ENCODE data around the gene PGGT1B.
"Not testable (repeated sequence)": the region's sequence is repeated elsewhere in the genome, so short reads cannot be mapped to it uniquely, and the experiment has no call there.

Gene PGGT1B

DNA sequence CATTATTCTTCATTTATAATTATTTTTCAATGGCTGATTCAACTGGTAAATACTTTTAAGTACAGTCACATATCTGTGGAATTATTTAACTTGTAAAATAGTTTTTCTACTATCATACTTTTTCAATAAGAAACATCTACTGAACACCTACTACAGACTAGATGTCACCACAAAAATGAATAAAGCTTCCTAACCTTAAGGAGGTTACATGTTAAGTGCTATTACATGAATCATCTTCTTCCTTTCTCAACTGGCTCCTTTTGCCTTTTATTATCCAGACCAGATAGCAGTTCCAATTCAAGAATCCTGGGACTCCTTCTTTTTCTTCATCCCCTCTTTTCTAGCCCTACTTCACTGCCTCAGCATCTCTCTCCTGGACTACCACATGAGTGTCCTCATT is 4.7 kb downstream of the PGGT1B start:
- DNase-seq = no peak

DNA sequence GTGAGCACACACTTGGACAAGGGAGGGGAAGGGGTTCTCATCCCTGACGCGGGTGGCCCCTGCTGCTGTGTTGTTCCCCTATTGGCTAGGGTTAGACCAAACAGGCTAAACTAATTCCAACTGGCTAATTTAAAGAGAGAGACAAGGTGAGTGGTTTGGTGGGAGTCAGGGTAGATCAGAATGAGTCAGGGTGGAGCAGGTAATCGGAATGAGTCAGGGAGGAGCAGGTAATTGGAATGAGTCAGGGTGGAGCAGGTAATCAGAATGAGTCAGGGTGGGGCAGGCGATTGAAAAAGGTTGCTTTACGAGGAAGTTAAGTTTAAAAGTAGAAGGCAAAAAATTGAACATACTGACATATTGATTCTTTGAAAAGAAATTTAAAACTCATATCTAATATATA is 13.3 kb downstream of the PGGT1B start:
- not testable (repeated sequence) for DNase-seq

DNA sequence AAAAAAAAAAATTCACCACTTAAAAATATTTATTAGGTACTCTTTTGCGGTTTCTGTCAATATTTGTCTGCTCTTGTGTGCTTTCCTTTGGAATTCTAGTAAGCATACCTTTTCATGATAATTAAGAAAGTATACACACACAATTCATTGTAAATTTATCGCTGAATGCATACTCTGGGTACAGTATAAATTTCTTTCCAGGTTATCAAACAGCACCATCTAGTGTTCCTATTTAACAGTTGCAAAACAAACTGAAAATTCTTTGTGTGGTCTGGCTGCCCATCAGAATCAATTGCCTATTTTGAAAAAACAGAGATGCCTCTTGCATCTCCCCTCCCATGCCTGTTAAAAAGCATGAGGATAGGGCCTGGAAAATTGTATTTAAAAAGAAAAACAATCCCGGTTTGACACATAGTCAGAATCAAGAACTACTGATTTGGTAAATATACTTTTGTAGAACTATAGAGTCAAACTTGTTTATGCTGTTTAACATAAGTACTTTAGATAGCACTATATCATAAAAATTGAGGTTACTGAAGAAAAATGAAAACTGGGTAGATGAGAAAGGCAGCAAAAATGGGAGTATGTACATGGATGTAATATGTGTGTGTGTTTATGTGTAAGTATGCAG is 16.2 kb downstream of the PGGT1B start:
- no peak for DNase-seq

DNA sequence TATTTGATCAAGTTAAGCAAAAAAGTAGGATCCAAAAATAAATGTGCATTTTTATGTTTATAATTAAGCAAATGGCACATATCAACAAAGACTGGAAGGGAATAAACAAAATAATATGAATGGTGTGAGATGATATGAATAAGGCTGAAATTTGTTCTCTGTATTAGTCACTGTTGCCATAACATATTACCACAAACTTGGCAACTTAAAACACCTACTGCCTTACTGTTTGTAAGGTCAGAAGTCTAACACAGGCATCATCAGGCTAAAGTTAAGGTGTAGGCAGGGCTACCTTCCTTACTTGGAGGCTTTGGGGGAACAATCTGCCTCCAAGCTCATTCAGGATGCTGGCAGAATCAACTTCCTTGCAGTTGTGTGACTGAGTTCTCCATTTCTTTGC is 19.3 kb downstream of the PGGT1B start:
- no peak for DNase-seq

DNA sequence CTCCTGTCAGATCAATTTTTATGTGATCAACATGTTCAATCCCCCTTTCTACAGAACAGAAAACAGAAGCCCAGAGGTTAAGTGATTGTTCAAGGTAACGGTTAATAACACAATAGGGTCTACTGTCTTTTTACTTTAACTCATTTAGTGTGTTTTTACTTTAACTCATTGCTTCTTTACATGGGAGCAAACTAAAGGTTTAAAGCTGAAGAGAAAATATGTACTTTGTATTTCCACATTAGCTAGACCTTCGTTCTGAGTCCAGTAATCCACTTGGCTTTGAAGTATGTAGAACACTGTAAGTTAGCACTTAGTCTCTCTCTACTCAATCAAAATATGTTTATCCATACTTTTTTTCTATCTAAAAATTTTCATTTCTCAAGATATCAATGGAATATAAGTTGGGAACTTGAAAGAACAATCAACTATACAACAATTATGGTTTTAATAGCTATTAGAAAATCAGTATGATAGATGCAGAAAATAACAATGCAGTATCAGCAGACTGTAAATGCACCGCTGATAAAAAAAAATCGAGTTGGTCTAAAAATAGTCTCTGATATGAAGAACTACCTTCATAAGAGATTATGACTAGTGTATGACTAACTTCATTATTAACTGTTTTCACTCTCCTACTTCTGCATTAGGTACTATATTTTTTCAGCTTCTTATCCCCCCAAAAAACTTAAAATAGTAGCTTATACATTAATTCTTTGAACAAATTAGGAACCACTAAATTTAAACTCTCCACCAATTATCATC is 20.6 kb downstream of the PGGT1B start:
- no peak for DNase-seq

DNA sequence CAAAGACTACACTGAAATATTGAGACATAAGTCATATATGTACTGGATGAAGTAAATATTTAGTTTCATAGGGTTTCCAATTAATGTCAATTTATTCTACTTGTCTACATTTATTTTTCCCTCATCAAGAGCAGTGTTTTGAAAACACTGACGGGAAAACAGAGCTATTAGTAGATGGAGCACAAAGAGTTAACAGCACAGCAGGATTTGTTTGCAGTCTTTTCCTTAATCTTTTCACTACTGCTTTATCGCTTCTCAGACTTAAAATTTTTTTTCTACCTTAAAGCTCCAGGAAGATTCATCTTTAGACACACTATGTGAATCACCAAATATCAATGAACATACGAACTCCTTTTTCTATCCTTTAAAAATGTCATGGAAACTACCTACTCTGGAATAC is 25.6 kb downstream of the PGGT1B start:
- DNase-seq = no peak

DNA sequence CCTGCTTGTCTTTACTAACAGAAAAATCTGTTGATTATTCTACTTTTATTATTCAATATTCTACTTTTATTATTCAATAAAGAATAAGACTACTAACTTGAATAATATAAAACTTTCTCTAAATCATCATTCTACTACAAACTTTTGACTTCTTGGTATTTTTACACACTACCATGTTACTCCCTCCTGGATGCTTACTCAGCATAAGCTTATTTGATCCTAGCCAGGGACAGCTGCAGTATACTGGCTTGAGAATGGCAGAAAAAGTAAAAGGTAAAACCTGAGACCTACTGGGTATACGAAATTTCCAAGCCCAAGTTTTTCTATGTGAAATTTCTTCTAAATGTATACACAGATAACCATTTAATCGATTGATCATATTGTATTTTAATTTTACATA is 26.1 kb downstream of the PGGT1B start:
- no peak for DNase-seq

DNA sequence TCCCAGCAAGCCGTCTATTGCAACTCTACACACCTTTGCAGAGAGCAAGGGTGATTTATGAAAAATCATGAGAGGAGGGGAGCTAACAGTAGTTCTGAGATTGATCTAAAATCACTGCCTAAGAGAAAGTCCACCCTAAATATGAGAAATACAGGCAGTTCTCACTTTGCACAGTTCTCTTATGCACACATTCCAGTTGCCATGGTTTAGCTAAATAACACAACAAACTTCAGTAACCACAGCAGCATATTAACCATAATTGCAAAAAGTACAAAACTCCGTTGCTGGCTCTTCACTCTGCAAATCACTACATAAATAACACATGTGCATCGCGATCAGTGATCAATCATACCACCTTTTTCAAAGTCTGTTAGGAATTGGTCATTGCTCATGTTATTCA is 31.1 kb downstream of the PGGT1B start:
- DNase-seq = no peak

DNA sequence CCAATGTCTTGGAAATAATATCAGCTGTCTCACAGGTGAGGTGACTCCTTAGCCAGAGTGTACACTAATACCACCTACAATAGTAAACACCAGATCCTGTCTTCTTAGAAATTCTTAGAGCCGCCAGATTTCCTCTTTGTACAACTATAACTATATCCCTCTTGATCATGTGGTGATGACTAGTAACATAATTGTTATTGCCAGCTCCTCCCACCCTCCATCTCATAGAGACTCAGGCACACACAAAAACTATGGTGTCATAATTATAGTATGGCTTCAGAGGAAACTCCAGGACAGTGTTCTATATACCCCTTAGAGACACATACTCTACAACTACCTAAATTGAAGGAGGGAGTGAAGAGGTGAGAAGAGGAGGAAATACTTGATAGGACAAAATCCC is 33.1 kb downstream of the PGGT1B start:
- DNase-seq = no peak

DNA sequence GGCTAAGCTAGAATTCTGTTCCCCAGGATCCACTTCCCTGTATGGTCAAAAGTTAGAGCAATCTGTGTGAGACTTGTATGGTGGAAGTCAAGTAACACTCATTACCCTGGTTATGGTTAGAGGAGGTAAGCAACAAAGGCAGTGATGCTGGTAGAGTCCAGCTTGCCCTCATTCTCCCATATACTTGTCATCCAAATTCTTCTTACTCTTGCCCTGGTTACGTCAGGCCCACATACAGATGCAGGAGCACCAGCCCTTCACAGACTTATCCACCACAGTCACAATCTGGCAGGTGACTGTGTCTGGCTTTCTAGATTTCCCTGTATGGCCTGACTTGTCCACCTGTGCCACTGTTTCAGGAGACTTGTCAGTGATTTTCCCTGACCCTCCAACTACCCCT is 35.4 kb downstream of the PGGT1B start:
- DNase-seq = no peak

DNA sequence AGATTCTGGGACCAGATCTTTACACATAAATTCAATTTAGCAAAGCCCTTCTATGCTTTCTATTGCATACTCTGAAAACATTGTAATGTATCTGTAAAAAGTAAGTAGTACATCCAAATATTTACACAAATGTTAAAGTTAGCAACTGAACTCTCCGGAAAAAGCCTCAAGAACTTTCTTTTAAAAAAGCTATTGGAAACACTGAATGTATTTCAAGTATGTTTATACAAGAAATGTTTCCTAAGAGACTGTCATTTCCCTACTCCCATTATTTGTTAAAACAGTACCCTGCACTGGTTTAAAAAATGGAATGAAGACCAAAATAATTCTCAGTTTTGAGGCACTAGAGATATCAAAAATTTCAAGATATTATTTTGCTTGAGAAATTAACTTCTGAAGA is 48.1 kb downstream of the PGGT1B start:
- DNase-seq = no peak

DNA sequence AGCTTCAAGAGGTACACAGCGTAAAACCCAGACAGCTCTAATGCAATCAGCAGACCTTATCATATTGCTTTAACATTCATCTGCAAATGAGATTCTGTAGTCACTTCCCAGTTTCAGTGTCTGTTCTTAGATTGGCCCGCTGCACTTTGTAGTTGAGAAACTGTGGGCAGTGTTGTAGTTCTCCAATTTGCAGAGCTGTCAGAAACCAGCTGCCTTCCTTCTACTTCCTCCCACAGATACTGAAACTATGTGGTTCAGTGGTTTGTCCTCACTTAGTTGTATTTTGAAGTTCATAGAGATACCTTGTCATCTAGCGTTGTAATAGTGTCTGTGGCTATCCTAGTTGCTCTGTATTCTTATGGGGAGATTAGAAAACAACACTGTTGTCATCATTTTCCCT is 53.4 kb downstream of the PGGT1B start:
- no peak for DNase-seq

DNA sequence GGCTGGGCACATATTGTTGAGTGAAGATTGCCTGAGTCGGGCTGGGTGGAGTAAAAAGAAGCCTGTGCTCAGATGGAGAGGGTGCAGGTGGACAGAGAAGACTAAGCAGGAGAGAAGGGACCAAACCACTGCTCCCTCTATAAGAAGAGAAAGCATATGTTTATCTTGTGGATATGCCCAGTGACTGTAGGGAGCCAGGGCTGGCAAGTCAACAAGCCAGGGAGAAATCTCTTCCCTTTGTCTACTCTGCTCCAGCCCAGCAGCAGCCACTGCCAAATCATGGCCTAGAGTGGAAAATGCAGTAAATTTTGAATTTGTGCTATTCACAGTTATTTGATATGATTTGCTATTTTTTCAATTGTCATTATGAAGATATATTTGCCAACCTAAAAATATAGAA is 59.7 kb downstream of the PGGT1B start:
- no peak for DNase-seq

DNA sequence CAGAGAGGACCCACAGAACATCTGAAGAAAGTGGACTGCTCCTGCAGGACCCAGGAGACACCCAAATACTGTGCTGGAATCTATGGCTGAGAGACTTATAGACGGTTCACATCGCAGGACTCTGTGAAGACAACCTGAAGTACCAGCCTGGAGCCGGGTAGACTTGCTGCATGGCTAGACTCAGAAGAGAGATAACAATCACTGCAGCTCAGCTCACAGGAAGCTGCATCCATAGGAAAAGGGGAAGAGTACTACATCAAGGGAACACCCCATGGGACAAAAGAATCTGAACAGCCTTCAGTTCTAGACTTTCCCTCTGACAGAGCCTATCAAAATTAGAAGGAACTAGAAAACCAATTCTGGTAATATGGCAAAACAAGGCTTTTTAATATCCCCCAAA is 66.5 kb downstream of the PGGT1B start:
- no peak for DNase-seq

DNA sequence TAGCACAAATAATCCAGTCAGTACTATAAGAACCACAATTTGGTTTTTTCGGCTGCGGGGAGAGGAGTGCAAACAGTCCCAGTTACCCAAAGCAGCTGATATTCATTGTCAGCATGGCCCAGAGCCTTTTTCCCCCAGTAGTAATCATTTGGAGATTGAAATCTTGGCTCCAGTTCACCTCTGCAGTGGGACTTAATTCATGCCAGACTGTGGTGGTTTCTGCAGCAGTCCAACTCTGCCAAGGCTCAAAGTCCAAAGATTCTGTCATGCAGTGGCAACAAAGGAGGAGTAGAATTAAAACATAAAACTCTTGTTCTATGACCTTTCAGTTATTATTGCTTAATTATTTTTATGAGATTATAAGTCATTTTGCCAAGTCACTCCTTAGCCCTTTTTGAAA is 68.0 kb downstream of the PGGT1B start:
- no peak for DNase-seq

DNA sequence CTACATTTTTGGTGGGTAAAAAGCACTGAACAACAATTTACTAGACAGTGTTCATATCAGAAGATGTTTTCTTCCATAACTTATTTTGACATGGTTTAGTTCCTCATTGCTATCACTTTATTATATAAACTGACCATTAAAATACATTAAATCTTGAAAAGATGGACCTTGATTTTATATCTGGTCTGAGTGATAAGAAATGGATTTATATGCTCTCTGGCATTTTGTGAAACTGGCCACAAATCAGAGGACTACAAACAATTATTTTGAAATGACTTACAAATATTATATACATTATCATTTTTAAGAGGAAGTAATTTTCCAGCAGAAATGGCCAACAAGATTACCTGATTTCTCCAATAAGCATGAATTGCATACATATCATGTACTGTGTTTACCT is 69.4 kb downstream of the PGGT1B start:
- no peak for DNase-seq

DNA sequence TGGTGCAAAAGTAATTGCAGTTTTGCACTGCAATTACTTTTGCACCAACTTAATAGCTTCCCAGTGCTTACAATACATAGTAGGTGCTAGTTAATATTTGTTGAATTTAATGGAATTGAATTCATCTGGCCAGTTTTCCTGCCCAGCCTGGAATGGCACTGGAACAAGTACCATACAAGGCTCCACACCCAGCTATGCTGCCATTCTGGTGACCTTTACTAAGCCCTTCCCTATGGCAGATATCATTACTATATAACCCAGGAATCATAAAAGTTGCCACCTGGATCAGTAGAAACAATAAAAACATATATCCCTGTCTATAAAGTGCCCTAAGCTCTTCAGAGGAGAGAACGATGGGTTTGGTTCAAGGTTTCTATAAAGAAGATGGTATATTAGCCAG is 70.6 kb downstream of the PGGT1B start:
- no peak for DNase-seq

DNA sequence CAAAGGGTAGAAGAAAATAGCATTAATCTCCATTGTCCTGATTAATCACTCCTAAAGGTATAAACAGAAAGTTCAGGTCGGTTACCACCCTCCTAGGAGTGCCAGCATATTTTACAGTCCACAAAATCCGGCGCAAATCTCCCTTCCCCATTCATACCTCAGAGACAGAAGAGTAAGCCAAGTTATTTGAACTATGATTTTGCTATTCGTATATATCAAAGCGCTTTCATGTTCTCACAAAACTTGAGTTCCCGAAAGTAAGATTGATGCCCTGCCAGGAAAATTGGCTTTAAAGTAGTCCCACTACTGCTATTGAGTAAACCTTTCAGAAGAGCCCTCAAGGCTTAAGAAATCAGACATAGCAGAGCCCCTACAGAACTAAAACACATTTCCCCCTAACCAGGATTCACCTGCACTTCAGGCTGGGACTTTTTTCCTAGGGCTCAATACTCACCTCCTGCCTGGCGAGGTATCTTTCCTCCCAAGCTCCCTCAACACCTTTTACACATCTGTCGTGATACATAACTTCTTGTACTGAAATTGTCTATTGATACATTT is 71.1 kb downstream of the PGGT1B start:
- no peak for DNase-seq

DNA sequence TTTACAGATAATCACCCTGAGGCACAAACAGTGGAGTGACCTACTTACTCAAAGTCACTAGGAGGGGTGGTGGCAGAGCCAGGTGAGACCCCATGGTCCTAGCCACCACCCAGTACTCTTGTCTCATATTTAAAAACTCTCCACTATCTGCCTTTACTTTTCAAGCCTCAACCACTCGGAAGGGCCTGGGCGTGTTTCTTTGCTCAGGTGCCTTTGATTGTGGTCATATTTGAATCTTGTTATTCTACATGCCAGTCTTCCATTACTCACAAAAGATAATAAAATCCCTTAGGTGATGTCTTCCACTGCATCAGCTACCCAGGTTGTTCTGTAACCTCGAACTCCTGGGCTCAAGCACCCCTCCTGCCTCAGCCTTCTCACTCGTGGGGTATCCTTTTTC is 72.3 kb downstream of the PGGT1B start:
- no peak for DNase-seq

DNA sequence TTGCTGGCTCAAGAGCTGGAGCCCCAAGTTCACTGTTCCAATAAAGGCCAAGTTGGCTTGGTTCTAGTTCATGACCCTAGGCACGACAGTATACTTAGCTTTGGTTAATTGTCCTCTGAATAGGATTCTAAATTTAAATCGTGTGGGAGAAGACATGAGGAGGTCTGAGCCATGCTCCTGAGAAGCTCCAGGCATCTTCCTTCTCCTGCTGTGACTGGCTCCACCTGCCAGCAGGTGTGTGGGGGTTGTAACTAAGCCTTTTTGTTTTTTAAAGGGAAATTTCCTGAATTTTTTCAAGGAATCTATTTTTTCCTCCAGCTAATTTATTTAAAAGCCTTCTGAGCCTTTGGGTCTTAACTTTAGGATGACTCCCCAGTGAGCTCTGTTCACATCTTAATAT is 72.8 kb downstream of the PGGT1B start:
- DNase-seq = no peak

DNA sequence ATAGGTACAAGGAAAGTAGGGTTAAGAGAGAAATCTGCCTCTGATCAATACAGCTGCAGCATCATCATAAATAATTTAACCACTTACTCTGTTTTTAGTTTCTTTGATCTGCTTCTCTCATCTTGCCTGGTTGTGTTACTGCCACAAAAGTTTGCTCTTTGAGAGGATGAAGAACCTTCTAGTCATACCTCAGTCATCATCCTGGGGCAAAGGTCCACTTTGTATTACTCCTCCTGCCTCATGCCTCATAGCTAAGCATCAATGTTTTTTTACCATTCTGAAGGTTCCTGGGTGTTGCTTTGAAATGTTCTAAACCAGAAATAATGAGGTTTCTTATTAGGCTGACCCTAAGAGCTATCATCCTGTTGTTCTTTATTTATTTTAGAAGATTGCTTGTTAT is 75.9 kb downstream of the PGGT1B start:
- no peak for DNase-seq

DNA sequence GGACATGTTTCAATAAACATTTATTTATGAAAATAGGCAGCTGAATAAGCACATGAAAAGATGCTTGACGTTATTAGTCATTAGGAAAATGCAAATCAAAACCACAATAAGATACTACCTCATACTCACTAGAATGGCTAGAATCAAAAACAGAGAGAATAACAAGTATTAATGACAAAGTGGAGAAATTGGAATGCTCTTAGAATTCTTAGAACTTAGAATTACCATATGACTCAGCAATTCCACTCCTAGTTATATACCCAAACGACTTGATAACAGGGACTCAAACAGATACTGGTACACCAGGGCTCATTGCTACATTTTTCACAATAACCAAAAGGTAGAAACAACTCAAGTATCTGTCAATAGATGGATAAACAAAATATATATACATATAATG is 77.9 kb downstream of the PGGT1B start:
- no peak for DNase-seq

DNA sequence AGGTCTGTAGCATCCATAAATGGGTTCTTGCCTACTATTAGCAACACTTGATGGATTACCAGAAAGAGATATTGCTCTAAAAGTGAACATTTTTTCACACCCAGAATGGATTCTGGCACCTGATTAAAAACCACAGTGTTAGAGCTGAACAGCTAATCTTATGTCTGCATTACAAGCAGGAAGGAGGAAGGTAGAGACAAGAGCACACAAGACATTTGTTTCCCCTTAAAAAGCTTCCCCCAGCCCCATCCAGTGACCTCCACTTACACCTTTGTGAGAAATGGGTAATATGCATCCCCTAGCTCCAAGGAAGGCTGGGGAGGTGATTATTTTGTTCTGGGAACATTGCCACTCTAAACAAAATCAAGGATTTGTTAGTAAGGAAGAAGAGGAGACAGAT is 80.9 kb downstream of the PGGT1B start:
- DNase-seq = no peak

DNA sequence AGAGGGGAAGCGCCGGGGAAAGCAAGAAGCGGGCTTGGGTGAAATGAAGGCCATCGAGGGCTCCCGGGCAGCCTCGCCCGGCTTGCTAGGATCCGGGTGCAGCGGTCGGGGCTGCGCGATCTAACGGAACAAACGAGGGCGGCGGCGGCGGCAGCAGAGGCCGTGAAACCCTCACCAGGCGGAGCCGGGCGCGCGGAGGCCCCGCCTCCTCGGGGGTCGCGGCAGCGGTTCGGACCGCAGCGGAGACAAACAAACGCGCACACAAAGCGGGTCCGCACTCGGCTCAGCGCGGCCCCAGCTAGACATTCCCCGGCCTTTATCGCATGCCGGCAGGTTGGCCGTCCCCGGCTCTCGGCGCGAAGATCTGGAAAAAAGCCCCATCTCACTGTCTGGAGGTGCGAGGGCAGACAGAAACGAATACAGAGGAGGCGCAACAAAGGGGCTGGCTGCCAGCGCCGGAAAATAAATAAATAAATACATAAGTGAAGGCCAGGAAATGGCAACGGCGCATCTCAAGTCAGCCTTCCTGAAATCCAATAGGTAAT is 82.4 kb downstream of the PGGT1B start:
- DNase-seq = no peak
